H9 (cell line): ENCODE measurements around the gene MYO3A. TPM values are rescaled to one million over a fixed set of nuclear protein-coding genes. Genes with fewer than 3 reads are reported as not detected.

ENCODE experiments used
- DNase-seq: peaks from one replicate; pipeline ENCODE4 v3.0.0-alpha.2; 2017
- H2AFZ ChIP-seq: one replicate; pipeline ENCODE4 v1.6.1; 2013; ENCODE audit warnings: mild to moderate bottlenecking, low read length, control low read depth, moderate library complexity
- H2AK5ac ChIP-seq: 2 replicates; pipeline ENCODE4 v1.6.1; 2013; ENCODE audit warnings: low read length, control low read depth, mixed read lengths; ENCODE audit not compliant: insufficient read length
- H2BK120ac ChIP-seq: one replicate; pipeline ENCODE4 v1.6.1; 2013; ENCODE audit warnings: low read depth, mild to moderate bottlenecking, low read length, control low read depth, inconsistent platforms; ENCODE audit not compliant: poor library complexity, severe bottlenecking
- H2BK12ac ChIP-seq: 2 replicates; pipeline ENCODE4 v1.6.1; 2013; ENCODE audit warnings: low read length, control low read depth, mixed read lengths, low read depth; ENCODE audit not compliant: insufficient read length
- H2BK15ac ChIP-seq: 2 replicates; pipeline ENCODE4 v1.6.1; 2013; ENCODE audit warnings: low read depth, low read length, control low read depth
- H2BK20ac ChIP-seq: one replicate; pipeline ENCODE4 v1.6.1; 2013; ENCODE audit warnings: low read depth, mild to moderate bottlenecking, low read length, control low read depth, inconsistent platforms; ENCODE audit not compliant: poor library complexity, severe bottlenecking
- H2BK5ac ChIP-seq: 2 replicates; pipeline ENCODE4 v1.6.1; 2013; ENCODE audit warnings: low read length, control low read depth, mixed read lengths; ENCODE audit not compliant: insufficient read length
- H3K14ac ChIP-seq: 2 replicates; pipeline ENCODE4 v1.6.1; 2013; ENCODE audit warnings: low read length, control low read depth; ENCODE audit not compliant: insufficient read depth
- H3K18ac ChIP-seq: 2 replicates; pipeline ENCODE4 v1.6.1; 2013; ENCODE audit warnings: low read depth, mild to moderate bottlenecking, mixed read lengths, low read length, control low read depth; ENCODE audit not compliant: insufficient read length
- H3K23ac ChIP-seq: 2 replicates; pipeline ENCODE4 v1.6.1; 2013; ENCODE audit warnings: low read length, control low read depth, mixed read lengths, low read depth; ENCODE audit not compliant: insufficient read length
- H3K23me2 ChIP-seq: 2 replicates; pipeline ENCODE4 v1.6.1; 2013; ENCODE audit warnings: low read depth, mild to moderate bottlenecking, mixed read lengths, low read length, control low read depth; ENCODE audit not compliant: insufficient read length, poor library complexity, severe bottlenecking
- H3K27ac ChIP-seq: 2 replicates; pipeline ENCODE4 v1.5.1; 2013; ENCODE audit warnings: low read length, control low read depth, mixed read lengths, low read depth; ENCODE audit not compliant: insufficient read length
- H3K27me3 ChIP-seq: 2 replicates; pipeline ENCODE4 v1.6.1; 2013; ENCODE audit warnings: low read length, control low read depth, inconsistent platforms; ENCODE audit not compliant: insufficient read depth
- H3K4ac ChIP-seq: 2 replicates; pipeline ENCODE4 v1.6.1; 2013; ENCODE audit warnings: low read depth, mild to moderate bottlenecking, control low read depth, inconsistent platforms, low read length, moderate library complexity
- H3K4me1 ChIP-seq: 2 replicates; pipeline ENCODE4 v1.6.1; 2013; ENCODE audit warnings: low read length, control low read depth, inconsistent platforms; ENCODE audit not compliant: insufficient read depth
- H3K4me2 ChIP-seq: 2 replicates; pipeline ENCODE4 v1.6.1; 2013; ENCODE audit warnings: low read length, control low read depth, mixed read lengths; ENCODE audit not compliant: insufficient read length, insufficient read depth
- H3K56ac ChIP-seq: 2 replicates; pipeline ENCODE4 v1.6.1; 2013; ENCODE audit warnings: low read depth, mild to moderate bottlenecking, mixed read lengths, low read length, control low read depth; ENCODE audit not compliant: insufficient read length
- H3K79me1 ChIP-seq: 2 replicates; pipeline ENCODE4 v1.6.1; 2013; ENCODE audit warnings: low read depth, mild to moderate bottlenecking, moderate library complexity, low read length, control low read depth, inconsistent platforms; ENCODE audit not compliant: insufficient read depth, poor library complexity, severe bottlenecking
- H3K79me2 ChIP-seq: 2 replicates; pipeline ENCODE4 v1.6.1; 2013; ENCODE audit warnings: low read length, control low read depth, inconsistent platforms; ENCODE audit not compliant: insufficient read depth
- H3K9ac ChIP-seq: 2 replicates; pipeline ENCODE4 v1.6.1; 2013; ENCODE audit warnings: low read length, control low read depth, mixed read lengths; ENCODE audit not compliant: insufficient read length; ENCODE audit errors: extremely low read depth
- H3K9me3 ChIP-seq: one replicate; pipeline ENCODE4 v1.6.1; 2013; ENCODE audit warnings: low read depth, low read length, inconsistent platforms; ENCODE audit not compliant: control insufficient read depth
- H3T11ph ChIP-seq: one replicate; pipeline ENCODE4 v1.6.1; 2013; ENCODE audit warnings: mild to moderate bottlenecking, low read length, control low read depth, inconsistent platforms
- H4K20me1 ChIP-seq: one replicate; pipeline ENCODE4 v1.6.1; 2013; ENCODE audit not compliant: control insufficient read depth, insufficient read length, insufficient read depth
- H4K5ac ChIP-seq: 2 replicates; pipeline ENCODE4 v1.6.1; 2013; ENCODE audit warnings: low read depth, mild to moderate bottlenecking, mixed read lengths, low read length, control low read depth; ENCODE audit not compliant: insufficient read length
- H4K8ac ChIP-seq: replicated peaks from 2 replicates; pipeline ENCODE4 v1.6.1; 2013; ENCODE audit warnings: low read length, control low read depth, mixed read lengths, low read depth; ENCODE audit not compliant: insufficient read length
- H4K91ac ChIP-seq: 2 replicates; pipeline ENCODE4 v1.6.1; 2013; ENCODE audit warnings: low read depth, mild to moderate bottlenecking, moderate library complexity, mixed read lengths, low read length, control low read depth; ENCODE audit not compliant: insufficient read length
- H3K27ac Mint-ChIP-seq, 3 experiments: 2 replicates in 2 of 3; 3 replicates in 1 of 3; pipeline ENCODE4 v1.8.0; 2020 to 2021; ENCODE audit warnings: mixed read lengths in 3 of 3, mild to moderate bottlenecking in 1 of 3, moderate library complexity in 1 of 3
- H3K27me3 Mint-ChIP-seq: 2 replicates; pipeline ENCODE4 v1.8.0; 2021; ENCODE audit warnings: low read depth, mild to moderate bottlenecking, moderate library complexity, mixed read lengths
- H3K36me3 Mint-ChIP-seq, 3 experiments: 2 replicates in 2 of 3; 3 replicates in 1 of 3; pipeline ENCODE4 v1.8.0; 2020 to 2021; ENCODE audit warnings: low read depth in 3 of 3, mixed read lengths in 3 of 3; ENCODE audit not compliant: insufficient read depth in 1 of 3
- H3K4me1 Mint-ChIP-seq, 2 experiments: 2 replicates each; pipeline ENCODE4 v1.8.0; 2020; ENCODE audit warnings: mixed read lengths in 2 of 2
- H3K4me3 Mint-ChIP-seq, 2 experiments: 2 replicates in 1 of 2; 3 replicates in 1 of 2; pipeline ENCODE4 v1.8.0; 2020 to 2021; ENCODE audit warnings: mild to moderate bottlenecking in 2 of 2, mixed read lengths in 2 of 2, moderate library complexity in 1 of 2
- H3K9me3 Mint-ChIP-seq, 2 experiments: 2 replicates in 1 of 2; 3 replicates in 1 of 2; pipeline ENCODE4 v1.8.0; 2020; ENCODE audit warnings: mild to moderate bottlenecking in 2 of 2, mixed read lengths in 2 of 2, moderate library complexity in 1 of 2
- WGBS: extraction: QIAGEN DNeasy Blood & Tissue Kit; methylation state at CpG from one replicate; pipeline ENCODE4 v1.1.7; 2013; ENCODE audit warnings: missing lambda C conversion rate, low lambda C conversion rate, mixed read lengths; ENCODE audit not compliant: insufficient read length; ENCODE audit errors: extremely low coverage; 5-methylcytosine and 5-hydroxymethylcytosine counted together
- total RNA-seq: library from RNA; stranded (reverse); gene quantifications from 2 replicates; pipeline ENCODE4 v1.2.1, GENCODE V29; 2021
- TF ChIP-seq, protein P1 (sequence below): fragments of 200-600 bp; sonication (generic); conservative IDR thresholded peaks from 3 replicates; pipeline ENCODE4 v1.8.0; 2021; ENCODE audit warnings: antibody characterized with exemption, mild to moderate bottlenecking

Gene MYO3A
- total RNA-seq, 1 experiment from 2014 or later = 4.3 TPM

DNA sequence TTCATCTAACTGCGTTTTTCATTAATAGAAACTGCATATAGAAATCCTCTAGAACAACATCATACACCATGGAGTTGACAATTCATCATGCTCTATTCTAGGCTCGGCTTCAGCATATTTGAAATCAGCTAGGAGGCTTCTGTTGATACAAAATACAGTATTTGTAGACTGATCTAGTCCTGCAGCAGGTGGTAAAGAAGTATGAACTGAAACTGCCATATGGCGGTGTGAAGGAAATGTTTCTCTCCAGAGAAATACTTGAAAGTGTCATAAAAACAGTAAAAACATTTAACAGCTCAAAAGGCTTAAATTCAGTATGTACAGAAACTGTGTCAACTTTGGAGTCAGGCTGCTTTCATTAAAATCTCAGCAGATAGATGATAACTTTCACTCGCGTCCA lies 32.0 kb upstream of the MYO3A start:
- TF ChIP-seq, protein P1, sequence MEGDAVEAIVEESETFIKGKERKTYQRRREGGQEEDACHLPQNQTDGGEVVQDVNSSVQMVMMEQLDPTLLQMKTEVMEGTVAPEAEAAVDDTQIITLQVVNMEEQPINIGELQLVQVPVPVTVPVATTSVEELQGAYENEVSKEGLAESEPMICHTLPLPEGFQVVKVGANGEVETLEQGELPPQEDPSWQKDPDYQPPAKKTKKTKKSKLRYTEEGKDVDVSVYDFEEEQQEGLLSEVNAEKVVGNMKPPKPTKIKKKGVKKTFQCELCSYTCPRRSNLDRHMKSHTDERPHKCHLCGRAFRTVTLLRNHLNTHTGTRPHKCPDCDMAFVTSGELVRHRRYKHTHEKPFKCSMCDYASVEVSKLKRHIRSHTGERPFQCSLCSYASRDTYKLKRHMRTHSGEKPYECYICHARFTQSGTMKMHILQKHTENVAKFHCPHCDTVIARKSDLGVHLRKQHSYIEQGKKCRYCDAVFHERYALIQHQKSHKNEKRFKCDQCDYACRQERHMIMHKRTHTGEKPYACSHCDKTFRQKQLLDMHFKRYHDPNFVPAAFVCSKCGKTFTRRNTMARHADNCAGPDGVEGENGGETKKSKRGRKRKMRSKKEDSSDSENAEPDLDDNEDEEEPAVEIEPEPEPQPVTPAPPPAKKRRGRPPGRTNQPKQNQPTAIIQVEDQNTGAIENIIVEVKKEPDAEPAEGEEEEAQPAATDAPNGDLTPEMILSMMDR = no peak
- no CpG with 5 or more reads among the region's 5 CpGs for WGBS
- Histone ChIP-seq H3K4me1 (no peaks in the 10 kb centered on the region; the same call in 1 of the 2 replicates), H2BK5ac (no peak overlapping the region), H3K79me2 (no peaks in the 10 kb centered on the region), H2BK12ac (no peak overlapping the region), H2AK5ac (no peak overlapping the region), H2BK20ac (no peak overlapping the region), H3K4me2 (no peak overlapping the region), H3K27me3 (no peaks in the 10 kb centered on the region), H4K5ac (no peak overlapping the region), H3K56ac (no peak overlapping the region), H3T11ph (no peak overlapping the region), H3K4ac (no peak overlapping the region), H3K27ac (no peak overlapping the region), H3K23ac (no peak overlapping the region), H4K20me1 (no peaks in the 10 kb centered on the region), H3K9ac (no peak overlapping the region), H2BK15ac (no peak overlapping the region), H2BK120ac (no peak overlapping the region), H3K18ac (no peak overlapping the region), H4K91ac (no peak overlapping the region), H3K79me1 (no peaks in the 10 kb centered on the region), H2AFZ (no peak overlapping the region), H3K14ac (no peak overlapping the region), H3K23me2 (no peaks in the 10 kb centered on the region), H3K9me3 (no peaks in the 10 kb centered on the region), H4K8ac (no peak overlapping the region)
- no peak for DNase-seq
- H3K4me3 Mint-ChIP-seq = no peak overlapping the region
- H3K36me3 Mint-ChIP-seq = no peaks in the 10 kb centered on the region; a peak in 1 of 7 replicates
- H3K4me1 Mint-ChIP-seq = peaks cover 11 to 18% of the 10 kb centered on the region in 2 experiments
- H3K27ac Mint-ChIP-seq = no peak overlapping the region
- no peaks in the 10 kb centered on the region for H3K27me3 Mint-ChIP-seq
- H3K9me3 Mint-ChIP-seq = no peaks in the 10 kb centered on the region
